Ovary (tissue), 9 donors: ENCODE measurements around the gene SUGCT. TPM values are rescaled to one million over a fixed set of nuclear protein-coding genes. Genes with fewer than 3 reads are reported as not detected.

ENCODE experiments used
- DNase-seq, 5 donors: peaks; one replicate each; pipeline ENCODE4 v3.0.0-alpha.2; 2019 to 2020
- H3K27ac ChIP-seq, 2 donors: fragments of 200-600 bp; one replicate each; pipeline versions ENCODE4 v1.5.1 to v1.8.0; 2019 to 2022
- H3K27me3 ChIP-seq: fragments of 200-600 bp; one replicate; pipeline ENCODE4 v1.8.0; 2022
- H3K36me3 ChIP-seq: fragments of 200-600 bp; sonication (generic); one replicate; pipeline ENCODE4 v1.5.1; 2019
- H3K4me1 ChIP-seq: one replicate; pipeline ENCODE4 v1.8.1; 2013; ENCODE audit warnings: mild to moderate bottlenecking, moderate library complexity; ENCODE audit not compliant: insufficient read depth
- H3K4me3 ChIP-seq: fragments of 200-600 bp; sonication (generic); one replicate; pipeline ENCODE4 v1.5.1; 2017
- H3K9me3 ChIP-seq, 2 donors: fragments of 200-600 bp in 1 of 2; sonication (generic) in 1 of 2; one replicate each; pipeline versions ENCODE4 v1.5.1 to v1.8.1; 2013 to 2019; ENCODE audit warnings: mild to moderate bottlenecking in 1 of 2, moderate library complexity in 1 of 2
- EP300 ChIP-seq: sonication (generic); formaldehyde crosslinking; IDR thresholded peaks from one replicate; pipeline ENCODE4 v1.6.1; 2017; ENCODE audit warnings: antibody characterized with exemption
- POLR2A ChIP-seq: fragments of 450-650 bp; IDR thresholded peaks from one replicate; pipeline ENCODE4 v1.6.1; 2017; ENCODE audit warnings: antibody characterized with exemption, mild to moderate bottlenecking, moderate library complexity
- WGBS, 3 donors: extraction: QIAGEN DNeasy Blood & Tissue Kit in 1 of 3; methylation state at CpG; one replicate each; pipeline versions ENCODE4 v1.1.5 to v1.1.7; 2013 to 2017; 5-methylcytosine and 5-hydroxymethylcytosine counted together
- intact Hi-C, 4 donors: fragments of 100-400 bp; cut with DNase I; formaldehyde crosslinking; loops; one replicate each; pipeline versions ENCODE4 v1.11.0 to v1.15.1; 2022 to 2023
- polyA plus RNA-seq, 2 donors: library from polyadenylated mRNA; stranded (reverse); fragments of 200-250 nt in 1 of 2; fragments of 350-450 nt in 1 of 2; fragmentation: Illumina TruSeq in 1 of 2; extraction: RNeasy Lipid Tissue Mini Kit (QIAGEN cat#74804) in 1 of 2; gene quantifications; one replicate each; pipeline ENCODE4 v1.2.3, GENCODE V29; 2013 to 2014
- total RNA-seq, 7 donors: library from RNA; depleted of rRNA in 2 of 7; stranded (reverse); fragments of >200 nt in 2 of 7; fragmentation: NEBNext Ultra II Directional in 3 of 7; extraction: Animal tissue kit (Norgen Biotek cat#: 25700) in 3 of 7; gene quantifications; one replicate each; pipeline versions ENCODE4 v1.1.0 to v1.2.4, GENCODE V29; 2016 to 2023
- TF ChIP-seq, protein P1 (sequence below), 3 donors: fragments of 450-650 bp in 2 of 3; fragments of 200-600 bp in 1 of 3; IDR thresholded peaks; one replicate each; pipeline versions ENCODE4 v1.5.1 to v1.8.0; 2016 to 2022; ENCODE audit warnings: antibody characterized with exemption in 3 of 3, mild to moderate bottlenecking in 1 of 3
- donor health status: DM: no; HTN: no; CAD: no; lungs with moderate emphysema.
- donor health status: DM: no; HTN: no; CAD: no.
- donor health status: Bipolar disorder and iron deficiency.
- donor health status: DM: yes; HTN: yes; CAD: no.
- donor health status: DM: no; HTN: no; CAD: no.
- donor health status: DM: yes; HTN: yes; CAD: no.

Gene SUGCT
- total and polyA plus RNA-seq, 9 donors, result 3.4 to 9.3 (median 7.8) TPM

DNA sequence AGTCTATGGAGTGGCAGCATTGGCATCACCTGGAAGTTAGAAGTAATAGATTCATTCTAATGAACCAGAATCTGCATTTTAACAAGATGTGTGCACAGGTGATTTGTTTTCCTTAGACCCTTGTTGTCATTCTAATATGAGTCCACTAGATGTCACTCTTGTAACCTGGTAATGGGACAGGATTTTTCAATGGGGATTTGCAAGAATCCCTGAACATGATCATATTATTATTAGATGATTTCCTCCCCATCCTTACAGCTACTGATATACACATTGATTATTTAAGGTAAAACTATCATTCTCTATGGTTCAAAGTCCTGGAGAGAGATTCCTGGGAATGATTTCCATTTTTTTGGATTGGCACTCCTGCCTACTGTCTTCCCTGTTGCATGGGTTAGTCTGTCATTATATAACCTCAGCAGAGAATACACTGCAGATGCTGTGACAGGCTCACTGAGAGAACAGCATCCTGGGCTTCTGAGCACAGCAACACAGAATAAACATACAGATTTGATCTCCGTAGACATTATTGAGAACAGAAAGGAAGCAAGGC lies 194.9 kb downstream of the SUGCT start:
- TF ChIP-seq, protein P1, sequence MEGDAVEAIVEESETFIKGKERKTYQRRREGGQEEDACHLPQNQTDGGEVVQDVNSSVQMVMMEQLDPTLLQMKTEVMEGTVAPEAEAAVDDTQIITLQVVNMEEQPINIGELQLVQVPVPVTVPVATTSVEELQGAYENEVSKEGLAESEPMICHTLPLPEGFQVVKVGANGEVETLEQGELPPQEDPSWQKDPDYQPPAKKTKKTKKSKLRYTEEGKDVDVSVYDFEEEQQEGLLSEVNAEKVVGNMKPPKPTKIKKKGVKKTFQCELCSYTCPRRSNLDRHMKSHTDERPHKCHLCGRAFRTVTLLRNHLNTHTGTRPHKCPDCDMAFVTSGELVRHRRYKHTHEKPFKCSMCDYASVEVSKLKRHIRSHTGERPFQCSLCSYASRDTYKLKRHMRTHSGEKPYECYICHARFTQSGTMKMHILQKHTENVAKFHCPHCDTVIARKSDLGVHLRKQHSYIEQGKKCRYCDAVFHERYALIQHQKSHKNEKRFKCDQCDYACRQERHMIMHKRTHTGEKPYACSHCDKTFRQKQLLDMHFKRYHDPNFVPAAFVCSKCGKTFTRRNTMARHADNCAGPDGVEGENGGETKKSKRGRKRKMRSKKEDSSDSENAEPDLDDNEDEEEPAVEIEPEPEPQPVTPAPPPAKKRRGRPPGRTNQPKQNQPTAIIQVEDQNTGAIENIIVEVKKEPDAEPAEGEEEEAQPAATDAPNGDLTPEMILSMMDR (IDR thresholded peaks at IDR 0.05), result peak; percentile 34 to 54 (median 51)
- no peak for TF ChIP-seq POLR2A
- H3K9me3 ChIP-seq, result no peaks in the 10 kb centered on the region
- no peaks in the 10 kb centered on the region for H3K27me3 ChIP-seq
- H3K4me3 ChIP-seq, result no peak overlapping the region
- intact Hi-C loops, result loop anchor here in 1 of 4 donors (10.0 kb wide), 1 partner anchor 1375 kb away; the partner anchor contains the start of gene INHBA
- no peaks in the 10 kb centered on the region for H3K4me1 ChIP-seq
- DNase-seq, result no peak
- 57 to 72% (median 60%) methylated on average over 1 of the region's 1 CpG for WGBS, 3 donors
- no peak overlapping the region for H3K27ac ChIP-seq
- H3K36me3 ChIP-seq, result no peaks in the 10 kb centered on the region

DNA sequence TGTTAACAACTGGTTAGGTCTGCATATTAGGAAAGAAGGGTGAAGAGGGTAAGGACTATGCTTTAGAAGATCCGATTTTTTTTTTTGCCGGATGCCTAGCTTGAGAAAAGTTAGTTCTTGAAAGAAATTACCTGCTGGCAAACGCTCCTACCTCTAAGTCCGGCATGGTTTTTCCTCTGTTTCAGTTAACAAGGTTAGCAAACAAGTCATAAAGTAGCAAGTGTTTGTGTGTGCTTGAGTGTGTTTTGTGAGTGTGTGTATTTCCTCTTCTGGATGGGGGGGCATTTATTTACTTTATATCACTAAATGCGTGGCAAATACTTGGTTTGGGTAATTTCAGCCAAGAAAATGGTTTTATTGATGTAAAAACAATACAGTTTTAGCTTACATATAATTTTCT lies 195.6 kb downstream of the SUGCT start:
- Histone ChIP-seq H3K27me3 (no peaks in the 10 kb centered on the region), H3K4me1 (no peaks in the 10 kb centered on the region), H3K27ac (no peak overlapping the region), H3K4me3 (no peak overlapping the region), H3K9me3 (no peaks in the 10 kb centered on the region), H3K36me3 (no peaks in the 10 kb centered on the region)
- WGBS, 3 donors, result 92 to 93% (median 92%) methylated on average over 5 of the region's 5 CpGs
- TF ChIP-seq EP300 (no peak), POLR2A (no peak)
- TF ChIP-seq, protein P1 (IDR thresholded peaks at IDR 0.05), result no peak
- intact Hi-C loops, result no loop called here
- no peak for DNase-seq

DNA sequence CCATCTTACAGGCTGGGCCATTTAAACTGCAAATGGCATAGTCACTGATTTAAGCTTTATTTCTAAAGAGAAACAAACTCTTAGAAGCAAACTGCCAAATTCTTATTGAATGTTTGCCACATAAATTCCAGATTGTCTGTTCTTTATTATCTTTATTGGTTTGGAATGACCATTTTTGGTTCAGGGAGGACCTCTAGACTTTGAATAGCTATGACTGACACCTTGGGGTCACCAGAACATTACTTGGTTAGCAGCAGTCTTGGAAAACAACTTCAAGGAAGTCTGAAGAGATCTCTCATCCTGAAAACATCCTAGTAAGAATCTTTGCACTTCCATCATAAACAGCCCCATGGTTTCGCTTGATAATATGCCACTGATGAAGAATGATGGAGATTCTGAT lies 197.1 kb downstream of the SUGCT start:
- WGBS, 3 donors, result 0 to 41% (median 2%) methylated on average over 1 of the region's 1 CpG
- TF ChIP-seq, protein P1 (IDR thresholded peaks at IDR 0.05), result no peak
- no peak for TF ChIP-seq POLR2A
- intact Hi-C loops, result no loop called here
- Histone ChIP-seq H3K9me3 (no peaks in the 10 kb centered on the region), H3K27me3 (no peaks in the 10 kb centered on the region), H3K27ac (no peak overlapping the region), H3K36me3 (no peaks in the 10 kb centered on the region), H3K4me3 (no peak overlapping the region), H3K4me1 (no peaks in the 10 kb centered on the region)
- DNase-seq, result no peak

DNA sequence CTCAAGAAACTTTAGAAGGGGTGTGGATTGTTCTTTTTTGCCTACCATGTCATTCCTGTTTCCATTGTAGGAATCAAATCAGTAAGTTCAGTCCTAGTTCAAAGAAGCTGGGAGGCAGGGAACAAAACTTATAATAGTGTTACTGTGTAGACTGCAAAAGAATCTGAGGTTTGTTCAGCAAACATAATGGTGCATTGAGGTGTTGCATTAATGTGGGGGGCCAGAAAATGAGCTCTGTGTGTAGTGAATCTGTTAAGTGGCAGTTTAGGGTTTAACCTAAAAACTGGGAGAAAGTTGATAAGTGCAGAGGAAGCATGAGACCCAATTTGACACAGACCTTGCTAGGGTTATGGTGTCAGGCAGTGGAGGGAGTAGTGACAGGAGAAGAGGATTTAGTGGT lies 197.7 kb downstream of the SUGCT start:
- no peak for TF ChIP-seq EP300
- TF ChIP-seq, protein P1 (IDR thresholded peaks at IDR 0.05), result no peak
- no peak for TF ChIP-seq POLR2A
- H3K9me3 ChIP-seq, result no peaks in the 10 kb centered on the region
- intact Hi-C loops, result no loop called here
- H3K27ac ChIP-seq, result no peak overlapping the region
- H3K4me1 ChIP-seq, result no peaks in the 10 kb centered on the region
- DNase-seq, result no peak
- no peak overlapping the region for H3K4me3 ChIP-seq
- no peaks in the 10 kb centered on the region for H3K27me3 ChIP-seq
- H3K36me3 ChIP-seq, result no peaks in the 10 kb centered on the region

DNA sequence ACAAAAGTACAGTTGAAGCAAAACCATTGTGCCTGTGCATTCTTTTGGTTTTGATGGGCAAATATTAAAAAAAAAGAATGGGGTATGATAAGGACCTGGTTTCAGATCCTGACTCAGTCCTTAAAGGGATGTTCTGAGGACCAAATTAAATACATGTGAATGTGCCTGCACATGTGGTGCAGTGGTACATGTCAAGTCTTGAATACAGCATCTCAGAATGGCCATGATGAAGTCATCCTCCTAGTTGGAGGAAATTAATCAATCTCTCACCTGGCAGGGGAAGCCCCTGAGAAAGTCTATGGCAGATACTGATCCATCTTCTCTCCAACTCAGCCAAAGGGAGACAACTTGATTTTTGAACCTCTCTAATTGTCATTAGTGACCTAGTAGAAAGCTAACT lies 207.0 kb downstream of the SUGCT start:
- TF ChIP-seq POLR2A (no peak), EP300 (no peak)
- TF ChIP-seq, protein P1 (IDR thresholded peaks at IDR 0.05), result no peak
- H3K36me3 ChIP-seq, result no peaks in the 10 kb centered on the region

More for the DNA sequence above, 207.0 kb downstream of the SUGCT start:
- Histone ChIP-seq H3K27ac (no peak overlapping the region), H3K9me3 (no peaks in the 10 kb centered on the region), H3K27me3 (no peaks in the 10 kb centered on the region), H3K4me1 (no peaks in the 10 kb centered on the region), H3K4me3 (no peak overlapping the region)
- DNase-seq, result no peak
- intact Hi-C loops, result no loop called here
